Smooth muscle cell of the coronary artery (primary cell): ENCODE results near the gene RESP18. TPM values are rescaled to one million over a fixed set of nuclear protein-coding genes. Genes with fewer than 3 reads are reported as not detected.

Source experiments
- total RNA-seq: library from RNA; depleted of rRNA; stranded (reverse); fragments of >200 nt; gene quantifications from 2 replicates; pipeline ENCODE4 v1.2.3, GENCODE V29; 2014; ENCODE audit warnings: low replicate concordance

The RESP18 gene
- not detected in 2 replicates for total RNA-seq

GRCh38 chr2:219332542-219332941, at the start of gene RESP18:
TSS of gene RESP18 (minus strand) at chr2:219332744.

GRCh38 chr2:219309278-219309677, 23.3 kb downstream of the RESP18 start, which contains the start of gene PTPRN:
TSS of gene PTPRN (minus strand) at chr2:219309401. CDS start at chr2:219309332, 69 bp downstream.

GRCh38 chr2:219279151-219279915, 53.2 kb downstream of the RESP18 start, which contains the start of gene DNAJB2:
TSS of gene DNAJB2 (plus strand) at chr2:219279366. CDS start at chr2:219279834, 468 bp downstream.

Other genes with a start within 250 kb of the RESP18 start
- gene NHEJ1, start 171.9 kb downstream of the RESP18 start, total RNA-seq = 10.3 and 20.4 TPM in 2 replicates
- gene SLC23A3, start 162.7 kb downstream of the RESP18 start, total RNA-seq = 0.60 and 2.5 TPM in 2 replicates
- 19.5 and 32.3 TPM in 2 replicates for gene CNPPD1, start 155.8 kb downstream of the RESP18 start, total RNA-seq
- gene RETREG2, start 154.5 kb downstream of the RESP18 start, total RNA-seq = 41.6 and 71.7 TPM in 2 replicates
- 23.9 and 30.9 TPM in 2 replicates for gene ZFAND2B, start 126.0 kb downstream of the RESP18 start, total RNA-seq
- 25.9 and 98.6 TPM in 2 replicates for gene ABCB6, start 113.8 kb downstream of the RESP18 start, total RNA-seq
- 35.6 and 39.5 TPM in 2 replicates for gene ATG9A, start 103.1 kb downstream of the RESP18 start, total RNA-seq
- 15.4 and 22.7 TPM in 2 replicates for gene ANKZF1, start 102.9 kb downstream of the RESP18 start, total RNA-seq
- 8.4 and 13.8 TPM in 2 replicates for gene GLB1L, start 87.3 kb downstream of the RESP18 start, total RNA-seq
- 27.1 and 49.1 TPM in 2 replicates for gene STK16, start 87.3 kb downstream of the RESP18 start, total RNA-seq
- gene TUBA4B, start 79.5 kb downstream of the RESP18 start, total RNA-seq = not detected in 2 replicates
- 9.1 and 9.8 TPM in 2 replicates for gene TUBA4A, start 78.8 kb downstream of the RESP18 start, total RNA-seq
- 39.9 and 125 TPM in 2 replicates for gene DNAJB2, start 53.4 kb downstream of the RESP18 start, total RNA-seq
- under 0.01 and 9.0 TPM in 2 replicates for gene PTPRN, start 23.3 kb downstream of the RESP18 start, total RNA-seq
- 54.2 and 75.5 TPM in 2 replicates for gene DNPEP, start 55.2 kb upstream of the RESP18 start, total RNA-seq
- gene DES, start 85.6 kb upstream of the RESP18 start, total RNA-seq = 0.15 and 11.8 TPM in 2 replicates
- 9.1 and 9.4 TPM in 2 replicates for gene SPEG, start 102.1 kb upstream of the RESP18 start, total RNA-seq
- gene GMPPA, start 166.1 kb upstream of the RESP18 start, total RNA-seq = 67.1 and 102 TPM in 2 replicates
- gene ASIC4, start 181.7 kb upstream of the RESP18 start, total RNA-seq = under 0.01 and 0.70 TPM in 2 replicates
- 48.0 and 109 TPM in 2 replicates for gene CHPF, start 211.1 kb upstream of the RESP18 start, total RNA-seq
- 0.59 and 1.3 TPM in 2 replicates for gene TMEM198, start 211.3 kb upstream of the RESP18 start, total RNA-seq
- gene OBSL1, start 238.8 kb upstream of the RESP18 start, total RNA-seq = 45.7 and 84.6 TPM in 2 replicates
- under 0.01 and 0.38 TPM in 2 replicates for gene INHA, start 239.6 kb upstream of the RESP18 start, total RNA-seq